22Rv1 (cell line): Measurements from ENCODE around the gene TMEM167A.

Experiments
- ZFX ChIP-seq: fragments of 450-650 bp; IDR thresholded peaks from 2 replicates; pipeline ENCODE4 v1.6.1; 2017; ENCODE audit warnings: antibody characterized with exemption, borderline replicate concordance
- TF ChIP-seq, protein P1 (sequence below): fragments of 450-650 bp; IDR thresholded peaks from 2 replicates; pipeline ENCODE4 v1.5.1; 2017; ENCODE audit warnings: mild to moderate bottlenecking

DNA sequence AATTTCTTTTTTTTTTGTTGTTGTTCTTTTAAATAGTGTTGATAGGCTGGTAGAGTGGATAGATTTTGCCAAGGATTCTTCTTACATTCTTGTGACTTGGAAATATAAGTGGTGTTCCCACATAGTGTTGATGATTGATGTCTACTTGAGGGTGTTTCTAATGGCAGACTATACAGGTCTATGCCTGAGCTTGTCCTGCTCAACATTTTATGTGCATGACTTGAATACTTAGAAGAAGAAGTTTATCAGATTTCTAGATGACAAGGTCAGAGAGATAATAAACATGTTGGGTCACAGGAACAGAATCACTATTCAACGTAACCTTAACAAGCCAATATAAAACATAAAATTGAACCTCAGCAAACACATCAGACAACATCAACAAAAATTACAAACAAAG is 24.3 kb upstream of the TMEM167A start:
- TF ChIP-seq, protein P1, sequence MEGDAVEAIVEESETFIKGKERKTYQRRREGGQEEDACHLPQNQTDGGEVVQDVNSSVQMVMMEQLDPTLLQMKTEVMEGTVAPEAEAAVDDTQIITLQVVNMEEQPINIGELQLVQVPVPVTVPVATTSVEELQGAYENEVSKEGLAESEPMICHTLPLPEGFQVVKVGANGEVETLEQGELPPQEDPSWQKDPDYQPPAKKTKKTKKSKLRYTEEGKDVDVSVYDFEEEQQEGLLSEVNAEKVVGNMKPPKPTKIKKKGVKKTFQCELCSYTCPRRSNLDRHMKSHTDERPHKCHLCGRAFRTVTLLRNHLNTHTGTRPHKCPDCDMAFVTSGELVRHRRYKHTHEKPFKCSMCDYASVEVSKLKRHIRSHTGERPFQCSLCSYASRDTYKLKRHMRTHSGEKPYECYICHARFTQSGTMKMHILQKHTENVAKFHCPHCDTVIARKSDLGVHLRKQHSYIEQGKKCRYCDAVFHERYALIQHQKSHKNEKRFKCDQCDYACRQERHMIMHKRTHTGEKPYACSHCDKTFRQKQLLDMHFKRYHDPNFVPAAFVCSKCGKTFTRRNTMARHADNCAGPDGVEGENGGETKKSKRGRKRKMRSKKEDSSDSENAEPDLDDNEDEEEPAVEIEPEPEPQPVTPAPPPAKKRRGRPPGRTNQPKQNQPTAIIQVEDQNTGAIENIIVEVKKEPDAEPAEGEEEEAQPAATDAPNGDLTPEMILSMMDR = no peak
- TF ChIP-seq ZFX = no peak
